GM12878 (cell line): ENCODE data around the gene PPL. TPM values are rescaled to one million over a fixed set of nuclear protein-coding genes. Genes with fewer than 3 reads are reported as not detected.

Experiments used
- ATAC-seq: fragments of 200-7000 bp; cut with Tn5 transposase; 3 replicates; pipeline ENCODE4 v1.9.1; 2020; ENCODE audit warnings: mild to moderate bottlenecking, moderate library complexity
- BruUV-seq: library from RNA; stranded (reverse); fragments of 400-500 nt; replicated peaks from 2 replicates; lab custom pipeline; 2021; lab: Mats Ljungman, UMichigan
- CTCF ChIA-PET: fragments of 300-600 bp; sonication (Branson Sonifier 250); formaldehyde crosslinking; extraction: SDS; loops from one replicate; lab custom pipeline; 2021; ENCODE audit warnings: inconsistent platforms; lab: Yijun Ruan, JAX
- POLR2A ChIA-PET: fragments of 350-600 bp; formaldehyde crosslinking; extraction: SDS; loops from one replicate; lab custom pipeline; 2021; ENCODE audit warnings: inconsistent platforms; lab: Charles Lee
- RAD21 ChIA-PET: fragments of 300-600 bp; sonication (Branson Sonifier 250); formaldehyde crosslinking; loops from one replicate; lab custom pipeline; 2023; ENCODE audit warnings: antibody characterized with exemption; ENCODE audit not compliant: unreplicated experiment; lab: Charles Lee
- SMC1A ChIA-PET: fragments of 300-600 bp; sonication (Branson Sonifier 250); formaldehyde crosslinking; loops from one replicate; lab custom pipeline; 2023; ENCODE audit not compliant: unreplicated experiment, uncharacterized antibody; lab: Charles Lee
- DNase-seq: peaks from one replicate; pipeline ENCODE4 v3.0.0-alpha.2; 2011; ENCODE audit warnings: low read depth, low spot score
- FAIRE-seq: peaks from 3 replicates; lab custom pipeline; 2011; peaks lifted over from hg19 to GRCh38; lab: Jason Lieb, UNC
- H2AFZ ChIP-seq: 2 replicates; pipeline ENCODE4 v1.6.0; 2011; ENCODE audit warnings: low read depth, low read length, control low read depth; ENCODE audit not compliant: control insufficient read depth
- H3K27ac ChIP-seq: 2 replicates; pipeline ENCODE4 v1.5.1; 2011; ENCODE audit warnings: control low read depth; ENCODE audit not compliant: control insufficient read depth, insufficient read depth
- H3K27me3 ChIP-seq, 2 experiments: replicated peaks in 1 of 2; 2 replicates each; pipeline versions ENCODE4 v1.6.0 to v1.6.1; 2011; ENCODE audit warnings: low read length in 1 of 2; ENCODE audit not compliant: control insufficient read depth in 2 of 2, insufficient read depth in 2 of 2
- H3K36me3 ChIP-seq, 2 experiments: 2 replicates each; pipeline ENCODE4 v1.5.1; 2011; ENCODE audit warnings: low read length in 1 of 2; ENCODE audit not compliant: control insufficient read depth in 2 of 2, insufficient read depth in 2 of 2
- H3K4me1 ChIP-seq: 2 replicates; pipeline ENCODE4 v1.6.1; 2011; ENCODE audit warnings: mild to moderate bottlenecking, low read length, moderate library complexity, mixed read lengths; ENCODE audit not compliant: control insufficient read depth, insufficient read depth
- H3K4me2 ChIP-seq: 2 replicates; pipeline ENCODE4 v1.6.0; 2011; ENCODE audit warnings: control low read depth; ENCODE audit not compliant: control insufficient read depth, insufficient read depth
- H3K4me3 ChIP-seq: fragments of 200-600 bp; sonication (generic); 2 replicates; pipeline ENCODE4 v1.5.1; 2016
- H3K79me2 ChIP-seq: 2 replicates; pipeline ENCODE4 v1.6.0; 2011; ENCODE audit warnings: low read length; ENCODE audit not compliant: control insufficient read depth, insufficient read depth
- H3K9ac ChIP-seq: 2 replicates; pipeline ENCODE4 v1.8.0; 2011; ENCODE audit warnings: low read length, control low read depth, mixed read lengths; ENCODE audit not compliant: control insufficient read depth, insufficient read depth
- H3K9me3 ChIP-seq: replicated peaks from 3 replicates; pipeline ENCODE4 v1.5.1; 2011; ENCODE audit warnings: mild to moderate bottlenecking, low read length; ENCODE audit not compliant: control insufficient read depth, insufficient read depth
- H4K20me1 ChIP-seq: 2 replicates; pipeline ENCODE4 v1.6.0; 2011; ENCODE audit not compliant: control insufficient read depth, insufficient read depth
- HDAC6 ChIP-seq: fragments of 200-600 bp; sonication (generic); IDR thresholded peaks from one replicate; pipeline ENCODE4 v1.8.0; 2017; ENCODE audit warnings: antibody characterized with exemption; ENCODE audit not compliant: unreplicated experiment
- TCF12 ChIP-seq: IDR thresholded peaks from 2 replicates; pipeline ENCODE4 v1.6.1; 2011; ENCODE audit warnings: low read depth, mild to moderate bottlenecking, low read length
- WGBS: methylation state at CpG from one replicate; pipeline ENCODE4 v1.1.6; 2016; ENCODE audit warnings: low lambda C conversion rate; ENCODE audit not compliant: insufficient replicate concordance, insufficient coverage; ENCODE audit errors: missing lambda C conversion rate; 5-methylcytosine and 5-hydroxymethylcytosine counted together
- in situ Hi-C: fragments of 300-500 bp; cut with MboI; formaldehyde crosslinking; loops from 9 replicates; pipeline ENCODE4 v1.14.3; 2018; ENCODE audit warnings: mixed read lengths
- intact Hi-C: fragments of 100-400 bp; cut with micrococcal nuclease; formaldehyde crosslinking; loops from one replicate; pipeline ENCODE4 v1.14.2; 2022; ENCODE audit not compliant: unreplicated experiment
- polyA plus RNA-seq, 11 experiments: library from polyadenylated mRNA; depleted of rRNA in 4 of 11; unstranded in 6 of 11; stranded (reverse) in 5 of 11; fragments of >200 nt; fragmentation: Nextera tagmentation in 4 of 11; fragmentation: Illumina TruSeq in 1 of 11; extraction: Ambion mirVana in 4 of 11; extraction: Trizol in 1 of 11; gene quantifications; 1 replicate in 1 of 11; 2 replicates in 10 of 11; pipeline versions ENCODE4 v1.2.1 to v1.2.3, GENCODE V29; 2011 to 2016; ENCODE audit warnings: inconsistent platforms in 2 of 11, missing spikeins in 2 of 11, low read depth in 1 of 11
- total RNA-seq, 4 experiments: library from RNA; depleted of rRNA in 3 of 4; stranded (reverse); fragments of >200 nt in 3 of 4; fragmentation: Illumina TruSeq in 1 of 4; extraction: Trizol in 1 of 4; gene quantifications; 2 replicates each; pipeline versions ENCODE4 v1.2.1 to v1.2.3, GENCODE V29; 2013 to 2021
- TF ChIP-seq, protein P1 (sequence below): IDR thresholded peaks from 2 replicates; pipeline ENCODE4 v1.6.1; 2012; ENCODE audit warnings: mild to moderate bottlenecking, low read depth, low read length

PPL gene
- total and polyA plus RNA-seq, 10 of the 15 experiments (the other 5 are each of a cell fraction or from before 2014, with no cell fraction given) = 0.03 to 0.47 (median 0.05) TPM; not detected in 2

DNA sequence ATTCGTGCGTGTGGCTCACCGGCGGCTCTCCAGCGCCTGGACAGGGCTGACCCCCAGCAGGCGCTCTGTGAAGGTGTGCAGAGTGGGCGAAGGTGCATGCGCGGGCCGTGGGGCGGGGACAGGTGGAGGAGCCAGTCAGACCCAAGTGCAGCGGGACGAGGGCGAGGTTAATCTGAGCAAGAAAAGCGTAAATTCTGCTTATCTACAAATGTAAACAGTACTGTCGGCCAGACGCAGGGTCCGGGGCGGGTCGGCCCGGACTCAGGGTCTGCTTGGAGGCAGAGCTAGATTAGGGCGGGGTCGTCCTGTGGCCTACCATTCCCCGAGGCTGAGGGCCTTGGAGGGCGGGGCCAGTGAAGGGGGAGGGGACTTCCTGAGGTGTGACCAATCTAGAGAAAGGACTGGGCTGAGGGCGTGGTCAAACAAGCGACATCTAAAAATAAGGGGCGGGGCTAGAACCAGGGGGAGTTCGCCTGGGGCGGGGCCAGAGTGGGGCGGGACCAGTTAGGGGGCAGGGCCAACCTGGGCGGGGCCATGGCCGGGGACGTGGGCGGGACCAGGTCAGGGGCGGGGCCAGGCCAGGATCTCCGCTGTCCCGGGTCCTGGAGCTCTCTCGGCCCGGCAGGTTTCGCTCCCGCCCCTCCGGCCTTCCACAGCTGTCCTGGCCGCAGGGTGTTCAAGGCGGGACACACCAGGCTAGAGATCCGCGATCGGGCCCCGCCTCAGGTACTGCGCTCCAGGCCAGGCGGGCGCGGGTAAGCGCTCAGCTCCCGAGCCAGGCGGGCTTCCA lies 21.0 kb upstream of the PPL start, which contains the start of gene SEC14L5:
TSS of gene SEC14L5 (plus strand) at position 611 of the 790 bp plus-strand sequence. CDS start 994 bp downstream, outside the sequence.
- CTCF ChIA-PET = interaction anchor here (0.7 to 0.9 kb wide), 2 partner anchors 128 to 164 kb away, joined by 3 read pairs; no protein-coding TSS in a partner anchor
- in situ Hi-C loops = loop anchor here (10.0 kb wide), 2 partner anchors 343 to 443 kb away; partner anchors contain the start of gene UBALD1
- TF ChIP-seq, protein P1, sequence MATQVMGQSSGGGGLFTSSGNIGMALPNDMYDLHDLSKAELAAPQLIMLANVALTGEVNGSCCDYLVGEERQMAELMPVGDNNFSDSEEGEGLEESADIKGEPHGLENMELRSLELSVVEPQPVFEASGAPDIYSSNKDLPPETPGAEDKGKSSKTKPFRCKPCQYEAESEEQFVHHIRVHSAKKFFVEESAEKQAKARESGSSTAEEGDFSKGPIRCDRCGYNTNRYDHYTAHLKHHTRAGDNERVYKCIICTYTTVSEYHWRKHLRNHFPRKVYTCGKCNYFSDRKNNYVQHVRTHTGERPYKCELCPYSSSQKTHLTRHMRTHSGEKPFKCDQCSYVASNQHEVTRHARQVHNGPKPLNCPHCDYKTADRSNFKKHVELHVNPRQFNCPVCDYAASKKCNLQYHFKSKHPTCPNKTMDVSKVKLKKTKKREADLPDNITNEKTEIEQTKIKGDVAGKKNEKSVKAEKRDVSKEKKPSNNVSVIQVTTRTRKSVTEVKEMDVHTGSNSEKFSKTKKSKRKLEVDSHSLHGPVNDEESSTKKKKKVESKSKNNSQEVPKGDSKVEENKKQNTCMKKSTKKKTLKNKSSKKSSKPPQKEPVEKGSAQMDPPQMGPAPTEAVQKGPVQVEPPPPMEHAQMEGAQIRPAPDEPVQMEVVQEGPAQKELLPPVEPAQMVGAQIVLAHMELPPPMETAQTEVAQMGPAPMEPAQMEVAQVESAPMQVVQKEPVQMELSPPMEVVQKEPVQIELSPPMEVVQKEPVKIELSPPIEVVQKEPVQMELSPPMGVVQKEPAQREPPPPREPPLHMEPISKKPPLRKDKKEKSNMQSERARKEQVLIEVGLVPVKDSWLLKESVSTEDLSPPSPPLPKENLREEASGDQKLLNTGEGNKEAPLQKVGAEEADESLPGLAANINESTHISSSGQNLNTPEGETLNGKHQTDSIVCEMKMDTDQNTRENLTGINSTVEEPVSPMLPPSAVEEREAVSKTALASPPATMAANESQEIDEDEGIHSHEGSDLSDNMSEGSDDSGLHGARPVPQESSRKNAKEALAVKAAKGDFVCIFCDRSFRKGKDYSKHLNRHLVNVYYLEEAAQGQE = peak; percentile 88
- TF ChIP-seq TCF12 (0 out of 2 replicates have a peak, but pooled peaks have one; percentile 39), HDAC6 (no peak)
- 22% methylated on average over 49 of the region's 56 CpGs for WGBS
- Histone ChIP-seq H4K20me1 (no peaks in the 10 kb centered on the region), H3K79me2 (no peaks in the 10 kb centered on the region), H3K9me3 (no peaks in the 10 kb centered on the region), H3K27ac (no peak within 1 kb of the TSS), H3K4me2 (peak within 1 kb of the TSS; percentile 90), H2AFZ (peak within 1 kb of the TSS; percentile 83), H3K4me1 (peaks cover 4% of the 10 kb centered on the region; the same call in 1 of the 2 replicates), H3K4me3 (peak within 1 kb of the TSS; percentile 61; the same call in 1 of the 2 replicates), H3K36me3 (no peaks in the 10 kb centered on the region), H3K27me3 (no peaks in the 10 kb centered on the region; a peak in 2 of 4 replicates), H3K9ac (no peak within 1 kb of the TSS)
- ATAC-seq (peak; percentile 94), FAIRE-seq (peak; percentile 47), DNase-seq (peak; percentile 55)
- intact Hi-C loops = loop anchor here (5.0 to 10.0 kb wide), 6 partner anchors 111 to 651 kb away; partner anchors contain the start of genes GLYR1, NUDT16L1, ROGDI and UBN1
- RAD21 ChIA-PET = no interaction called here
- no TSS peak for BruUV-seq
- POLR2A ChIA-PET = interaction anchor here (0.6 kb wide), 1 partner anchor 678 kb away, joined by 3 read pairs; no protein-coding TSS in a partner anchor
- SMC1A ChIA-PET = no interaction called here
